Immature natural killer cell (primary cell): Measurements from ENCODE around the gene LPAR2. TPM values are rescaled to one million over a fixed set of nuclear protein-coding genes. Genes with fewer than 3 reads are reported as not detected.
"Not testable (repeated sequence)": the region's sequence is repeated elsewhere in the genome, so short reads cannot be mapped to it uniquely, and the experiment has no call there.

Experiments
- DNase-seq, 3 donors: peaks; one replicate each; pipeline ENCODE4 v3.0.0; 2022; ENCODE audit warnings: mixed read lengths in 1 of 3
- H3K27ac Mint-ChIP-seq, 6 donors: one replicate each; pipeline ENCODE4 v1.8.0; 2020; ENCODE audit warnings: mixed read lengths in 6 of 6, mild to moderate bottlenecking in 5 of 6, inconsistent platforms in 4 of 6, moderate library complexity in 3 of 6
- H3K27me3 Mint-ChIP-seq, 3 donors: one replicate each; pipeline ENCODE4 v1.8.0; 2020 to 2021; ENCODE audit warnings: low read depth in 3 of 3, mild to moderate bottlenecking in 3 of 3, mixed read lengths in 3 of 3, moderate library complexity in 3 of 3, inconsistent platforms in 1 of 3
- H3K36me3 Mint-ChIP-seq, 3 donors: one replicate each; pipeline ENCODE4 v1.8.0; 2020; ENCODE audit warnings: mixed read lengths in 3 of 3, inconsistent platforms in 2 of 3, mild to moderate bottlenecking in 2 of 3
- H3K4me1 Mint-ChIP-seq, 2 donors: one replicate each; pipeline ENCODE4 v1.8.0; 2020; ENCODE audit warnings: inconsistent platforms in 2 of 2, mild to moderate bottlenecking in 2 of 2, mixed read lengths in 2 of 2, moderate library complexity in 1 of 2
- H3K4me3 Mint-ChIP-seq, 5 donors: one replicate each; pipeline ENCODE4 v1.8.0; 2020; ENCODE audit warnings: mild to moderate bottlenecking in 5 of 5, mixed read lengths in 5 of 5, inconsistent platforms in 3 of 5, moderate library complexity in 3 of 5
- H3K9me3 Mint-ChIP-seq, 6 donors: one replicate each; pipeline ENCODE4 v1.8.0; 2020; ENCODE audit warnings: mild to moderate bottlenecking in 6 of 6, mixed read lengths in 6 of 6, inconsistent platforms in 4 of 6, moderate library complexity in 3 of 6
- polyA plus RNA-seq, 3 donors: library from polyadenylated mRNA; unstranded; fragments of 300-500 nt; fragmentation: Illumina TruSeq; gene quantifications; one replicate each; pipeline ENCODE4 v1.2.3, GENCODE V29; 2021

LPAR2 gene
- polyA plus RNA-seq = 1 to 10 TPM; 3.8 to 5.9 (median 4.6) TPM

DNA sequence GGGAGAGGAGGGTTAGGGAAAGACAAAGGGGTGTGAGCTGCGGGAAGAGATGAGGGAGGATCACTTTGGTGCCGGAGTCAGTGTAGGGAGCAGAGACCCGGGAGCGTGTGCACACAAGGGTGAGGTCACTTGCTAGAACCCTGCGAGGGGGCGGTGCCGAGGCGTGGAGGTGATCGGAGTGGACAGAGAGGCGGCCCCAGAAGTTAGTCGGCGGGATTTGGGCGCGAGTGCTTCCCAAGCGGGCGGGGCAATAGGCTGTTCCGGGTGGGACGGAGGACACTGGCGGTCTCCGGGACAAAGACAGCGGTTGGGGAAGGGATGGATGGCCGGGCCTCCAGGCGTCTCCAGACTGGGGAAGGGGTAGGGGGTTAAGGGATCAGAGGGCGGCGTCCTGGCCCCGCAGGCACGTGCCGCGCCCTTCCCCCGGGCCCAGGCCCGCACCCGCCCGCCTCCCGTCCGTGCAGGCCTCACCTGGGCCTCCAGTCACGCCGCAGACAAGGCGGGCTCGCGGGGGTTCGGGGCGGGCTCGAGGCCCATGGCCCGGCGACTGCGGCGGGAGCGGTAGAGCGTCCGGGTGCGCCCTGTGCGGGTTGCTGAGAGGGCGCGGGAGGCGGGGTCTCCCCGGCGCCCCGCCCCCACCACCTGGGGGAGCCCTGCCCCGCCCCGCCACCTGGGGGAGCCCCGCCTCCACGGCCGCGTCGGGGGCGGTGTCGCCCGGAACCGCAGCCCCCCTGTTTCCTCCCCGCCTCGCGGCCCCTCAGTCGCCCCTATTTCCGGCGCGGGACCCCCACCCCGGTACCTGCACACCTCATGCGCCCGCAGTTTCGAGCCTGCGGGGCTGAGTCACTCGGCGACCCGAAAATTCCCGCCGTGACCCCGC is at the start of gene LPAR2:
TSS of gene LPAR2 (minus strand) at position 600 of the 880 bp plus-strand sequence. CDS start 945 bp downstream, outside the sequence.
- H3K27me3 Mint-ChIP-seq = peaks cover 4 to 16% (median 6%) of the 10 kb centered on the region in 3 donors
- peaks cover 16 to 18% of the 10 kb centered on the region in 2 donors for H3K4me1 Mint-ChIP-seq
- H3K4me3 Mint-ChIP-seq = peak within 1 kb of the TSS; percentile 83 to 93 (median 84)
- no peaks in the 10 kb centered on the region for H3K9me3 Mint-ChIP-seq
- peaks cover 4% of the 10 kb centered on the region in 3 donors for H3K36me3 Mint-ChIP-seq
- peak; percentile 56 to 67 (median 66) for DNase-seq
- H3K27ac Mint-ChIP-seq = peak within 1 kb of the TSS; percentile 73 to 92 (median 86)

DNA sequence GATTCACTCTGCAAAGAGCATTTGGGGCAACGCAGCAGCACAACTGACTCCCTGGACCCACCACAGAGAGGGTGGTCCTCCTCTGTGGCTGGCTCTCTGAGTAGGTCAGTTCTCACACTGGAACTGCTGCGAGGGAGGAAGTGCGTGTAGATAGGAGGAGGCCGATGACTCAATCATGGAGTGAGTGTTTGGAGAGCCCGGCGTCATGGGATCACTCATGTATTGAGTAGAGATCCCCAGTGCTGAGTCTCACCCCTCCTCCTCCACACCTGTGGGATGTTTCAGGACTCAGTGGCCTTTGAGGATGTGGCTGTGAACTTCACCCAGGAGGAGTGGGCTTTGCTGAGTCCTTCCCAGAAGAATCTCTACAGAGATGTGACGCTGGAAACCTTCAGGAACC is 49.6 kb upstream of the LPAR2 start:
- DNase-seq = no peak
- Mint-ChIP-seq H3K27ac (peak overlapping the region in 4 of 6 donors; percentile 30 to 62 (median 49)), H3K36me3 (peaks cover 53 to 73% (median 64%) of the 10 kb centered on the region in 3 donors), H3K4me3 (no peak overlapping the region), H3K27me3 (peaks cover 0 to 3% (median 3%) of the 10 kb centered on the region in 3 donors), H3K4me1 (peaks cover 21 to 45% of the 10 kb centered on the region in 2 donors), H3K9me3 (peaks cover 7 to 52% (median 40%) of the 10 kb centered on the region in 6 donors)

DNA sequence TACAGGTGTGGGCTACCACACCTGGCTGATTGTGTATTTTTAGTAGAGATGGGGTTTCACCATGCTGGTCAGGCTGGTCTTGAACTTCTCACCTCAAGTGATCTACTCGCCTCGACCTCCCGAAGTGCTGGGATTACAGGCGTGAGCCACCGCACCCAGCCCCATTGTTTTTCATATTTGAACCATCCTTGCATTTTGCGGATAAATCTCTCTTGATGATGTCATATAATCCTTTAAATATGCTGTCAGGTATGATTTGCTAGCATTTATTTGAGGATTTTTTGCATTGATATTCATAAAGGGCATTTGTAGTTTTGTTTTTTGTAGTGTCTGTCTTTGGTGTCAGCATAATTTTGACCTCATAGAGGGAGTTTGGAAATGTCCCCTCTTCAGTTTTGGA is 46.3 kb upstream of the LPAR2 start:
- peak overlapping the region in 3 of 6 donors; percentile 19 to 72 (median 23) for H3K27ac Mint-ChIP-seq
- H3K4me1 Mint-ChIP-seq = peaks cover 49 to 63% of the 10 kb centered on the region in 2 donors
- H3K9me3 Mint-ChIP-seq = peaks cover 0 to 34% (median 27%) of the 10 kb centered on the region in 6 donors
- H3K36me3 Mint-ChIP-seq = peaks cover 37 to 63% (median 46%) of the 10 kb centered on the region in 3 donors
- DNase-seq = no peak
- H3K4me3 Mint-ChIP-seq = peak overlapping the region in 3 of 5 donors; percentile 1 to 43 (median 6)
- peaks cover 2 to 6% (median 3%) of the 10 kb centered on the region in 3 donors for H3K27me3 Mint-ChIP-seq

DNA sequence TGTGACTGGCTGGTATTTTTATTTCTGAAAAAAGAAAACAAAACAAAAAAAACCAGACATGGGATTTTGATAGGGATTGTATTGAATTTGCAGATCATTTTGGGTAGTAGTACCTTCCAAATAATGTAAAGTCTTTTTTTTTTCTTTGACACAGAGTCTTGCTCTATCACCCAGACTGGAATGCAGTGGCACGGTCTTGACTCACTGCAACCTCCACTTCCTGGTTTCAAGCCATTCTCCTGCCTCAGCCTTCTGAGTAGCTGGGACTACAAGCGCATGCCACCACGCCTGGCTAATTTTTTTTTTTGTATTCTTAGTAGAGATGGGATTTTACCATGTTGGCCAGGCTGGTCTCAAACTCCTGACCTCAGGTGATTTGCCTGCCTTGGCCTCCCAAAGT is 44.8 kb upstream of the LPAR2 start:
- H3K9me3 Mint-ChIP-seq = peaks cover 0 to 23% (median 17%) of the 10 kb centered on the region in 6 donors
- peaks cover 26 to 48% (median 32%) of the 10 kb centered on the region in 3 donors for H3K36me3 Mint-ChIP-seq
- no peak overlapping the region for H3K27ac Mint-ChIP-seq
- H3K4me3 Mint-ChIP-seq = no peak overlapping the region
- no peak for DNase-seq
- peaks cover 11 to 16% (median 11%) of the 10 kb centered on the region in 3 donors for H3K27me3 Mint-ChIP-seq
- H3K4me1 Mint-ChIP-seq = peaks cover 57 to 66% of the 10 kb centered on the region in 2 donors

DNA sequence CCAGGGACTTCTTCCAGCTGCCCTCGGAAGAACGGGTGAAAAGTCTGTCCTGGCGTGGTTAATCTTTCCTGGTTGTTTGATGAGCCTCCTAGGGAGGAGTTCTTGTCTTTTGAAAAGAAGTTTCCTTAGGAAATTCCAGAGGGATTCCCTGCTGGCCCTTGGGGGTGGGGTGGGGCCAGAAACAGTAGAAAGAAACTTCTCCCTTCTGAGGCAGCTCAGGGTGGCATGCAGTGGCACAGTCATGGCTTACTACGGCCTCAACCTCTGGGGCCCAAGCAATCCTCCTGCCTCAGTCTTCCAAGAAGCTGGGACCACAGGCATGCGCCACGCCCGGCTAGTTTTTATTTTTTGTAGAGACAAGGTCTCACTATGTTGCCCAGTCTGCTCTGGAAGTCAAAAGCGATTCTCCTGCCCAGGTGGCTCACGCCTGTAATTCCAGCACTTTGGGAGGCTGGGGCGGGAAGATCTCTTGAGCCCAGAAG is 42.1 kb upstream of the LPAR2 start:
- DNase-seq = no peak
- peaks cover 46 to 49% of the 10 kb centered on the region in 2 donors for H3K4me1 Mint-ChIP-seq
- peak overlapping the region; percentile 82 to 92 (median 87) for H3K4me3 Mint-ChIP-seq
- H3K27ac Mint-ChIP-seq = peak overlapping the region; percentile 85 to 98 (median 90)
- H3K9me3 Mint-ChIP-seq = peaks cover 0 to 8% (median 2%) of the 10 kb centered on the region in 6 donors
- H3K27me3 Mint-ChIP-seq = peaks cover 10 to 22% (median 11%) of the 10 kb centered on the region in 3 donors
- H3K36me3 Mint-ChIP-seq = peaks cover 4 to 20% (median 8%) of the 10 kb centered on the region in 3 donors

DNA sequence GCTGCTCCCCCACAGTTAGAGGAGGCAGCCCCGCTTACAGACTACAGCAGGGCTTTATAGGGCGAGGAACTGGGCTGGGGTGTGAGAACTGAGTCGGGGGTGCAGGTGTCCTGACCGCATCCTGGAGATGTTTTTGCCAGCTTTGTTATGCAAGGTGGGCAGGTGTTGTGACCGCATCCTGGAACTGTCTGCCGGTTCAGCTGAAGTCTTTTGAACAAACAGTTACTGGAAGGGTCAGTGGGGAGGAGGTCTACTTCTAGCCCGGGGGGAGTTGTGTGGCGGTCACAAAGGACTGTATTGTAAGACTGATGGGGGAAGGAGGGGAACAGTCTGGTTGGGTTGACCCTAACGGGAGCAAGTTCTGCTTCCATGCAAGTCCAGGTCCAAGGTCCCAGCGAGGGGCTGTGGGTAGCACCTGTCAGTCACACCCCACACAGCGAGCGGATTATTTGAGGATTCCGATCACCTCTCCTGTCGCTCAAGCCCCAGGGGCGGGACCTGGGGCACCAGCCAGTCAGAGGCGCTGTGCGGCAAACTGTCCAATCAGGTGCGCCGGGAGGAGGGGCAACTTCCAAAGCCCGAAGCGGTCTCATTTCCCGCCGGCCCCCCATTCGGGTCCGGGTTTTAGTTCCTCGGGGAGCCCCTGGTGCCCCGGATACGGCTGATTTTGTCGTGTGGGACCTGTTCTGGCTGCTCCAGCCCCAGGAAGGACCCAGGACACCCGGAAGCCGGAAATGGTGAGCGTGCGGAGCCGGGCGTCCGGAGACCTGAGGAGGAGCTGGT is 40.4 kb upstream of the LPAR2 start, which contains the start of gene ZNF101:
TSS of gene ZNF101 (plus strand) at position 610 of the 783 bp plus-strand sequence. CDS start at position 735, 125 bp downstream.
- peak within 1 kb of the TSS; percentile 87 to 95 (median 91) for H3K4me3 Mint-ChIP-seq
- peak within 1 kb of the TSS; percentile 90 to 98 (median 96) for H3K27ac Mint-ChIP-seq
- H3K9me3 Mint-ChIP-seq = peaks cover 0 to 4% (median 2%) of the 10 kb centered on the region in 6 donors
- peaks cover 0 to 12% (median 0%) of the 10 kb centered on the region in 3 donors for H3K36me3 Mint-ChIP-seq
- H3K4me1 Mint-ChIP-seq = peaks cover 44 to 50% of the 10 kb centered on the region in 2 donors
- DNase-seq = peak; percentile 92 to 94 (median 93)
- peaks cover 16 to 30% (median 17%) of the 10 kb centered on the region in 3 donors for H3K27me3 Mint-ChIP-seq

DNA sequence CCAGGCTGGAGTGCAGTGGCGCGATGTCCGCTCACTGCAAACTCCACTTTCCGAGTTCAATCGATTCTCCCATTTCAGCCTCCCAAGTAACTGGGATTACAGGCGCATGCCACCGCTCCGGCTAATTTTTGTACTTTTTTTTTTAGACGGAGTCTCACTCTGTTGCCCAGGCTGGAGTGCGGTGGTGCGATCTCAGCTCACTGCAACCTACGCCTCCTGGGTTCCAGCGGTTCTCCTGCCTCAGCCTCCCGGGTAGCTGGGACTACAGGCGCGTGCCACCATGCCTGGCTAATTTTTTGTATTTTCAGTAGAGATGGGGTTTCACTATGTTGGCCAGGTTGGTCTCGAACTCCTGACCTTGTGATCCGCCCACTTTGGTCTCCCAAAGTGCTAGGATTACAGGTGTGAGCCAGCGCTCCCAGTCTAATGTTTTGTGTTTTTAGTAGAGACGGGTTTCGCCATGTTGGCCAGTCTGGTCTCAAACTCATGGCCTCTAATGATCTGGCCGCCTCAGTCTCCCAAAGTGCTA is 37.5 kb upstream of the LPAR2 start:
- Mint-ChIP-seq H3K4me3 (peak overlapping the region; percentile 14 to 33 (median 27)), H3K27me3 (peaks cover 19 to 30% (median 20%) of the 10 kb centered on the region in 3 donors), H3K4me1 (peaks cover 52 to 54% of the 10 kb centered on the region in 2 donors), H3K27ac (peak overlapping the region in 3 of 6 donors; percentile 24 to 64 (median 53))
- not testable (repeated sequence) for H3K9me3 Mint-ChIP-seq, DNase-seq, H3K36me3 Mint-ChIP-seq

DNA sequence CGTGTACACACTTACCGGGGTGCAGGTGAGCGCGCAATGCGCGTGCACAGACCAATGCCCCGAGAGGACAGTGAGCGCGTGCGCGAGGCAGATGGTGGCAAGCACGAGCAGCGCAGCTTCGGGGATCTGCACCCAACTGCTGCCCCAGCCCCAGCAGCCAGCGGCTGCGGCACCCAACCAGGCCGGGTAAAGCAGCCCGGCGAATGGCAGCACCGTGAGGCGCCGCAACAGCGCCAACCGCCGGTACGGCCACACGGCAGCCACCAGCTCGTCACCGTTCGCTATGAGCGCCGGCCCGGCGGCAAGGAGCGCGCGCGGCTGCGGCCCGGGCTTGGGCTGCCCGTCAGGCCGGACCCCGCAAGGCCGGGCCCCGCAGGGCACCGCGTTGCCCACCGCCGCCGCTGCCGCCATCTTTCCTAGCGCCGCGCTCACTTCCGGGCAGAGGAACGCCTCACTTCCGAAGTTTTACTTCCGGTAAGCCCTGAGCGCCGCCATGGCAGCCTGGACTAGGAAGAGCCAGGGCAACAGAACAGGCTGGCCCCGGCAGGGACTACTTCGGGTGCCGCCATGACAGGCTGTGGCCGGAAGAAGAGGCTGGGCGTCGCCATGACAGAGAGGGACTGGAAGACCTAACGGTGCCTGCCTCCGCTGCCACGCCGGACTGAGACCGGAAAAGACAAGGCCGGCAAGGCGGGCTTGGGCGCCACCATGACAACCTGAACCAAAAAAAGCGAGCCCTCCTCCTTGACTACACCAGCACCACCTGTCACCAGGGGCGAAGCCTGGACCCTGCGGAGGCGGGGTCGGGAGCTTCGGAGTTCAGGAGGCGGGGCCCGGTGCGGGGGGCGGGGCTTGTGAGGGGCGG is 35.5 kb upstream of the LPAR2 start, which contains the start of gene ATP13A1:
TSS of gene ATP13A1 (minus strand) at position 421 of the 865 bp plus-strand sequence. CDS start at position 411, 10 bp downstream.
- peaks cover 0 to 3% (median 0%) of the 10 kb centered on the region in 6 donors for H3K9me3 Mint-ChIP-seq
- peaks cover 14 to 21% (median 16%) of the 10 kb centered on the region in 3 donors for H3K27me3 Mint-ChIP-seq

DNA sequence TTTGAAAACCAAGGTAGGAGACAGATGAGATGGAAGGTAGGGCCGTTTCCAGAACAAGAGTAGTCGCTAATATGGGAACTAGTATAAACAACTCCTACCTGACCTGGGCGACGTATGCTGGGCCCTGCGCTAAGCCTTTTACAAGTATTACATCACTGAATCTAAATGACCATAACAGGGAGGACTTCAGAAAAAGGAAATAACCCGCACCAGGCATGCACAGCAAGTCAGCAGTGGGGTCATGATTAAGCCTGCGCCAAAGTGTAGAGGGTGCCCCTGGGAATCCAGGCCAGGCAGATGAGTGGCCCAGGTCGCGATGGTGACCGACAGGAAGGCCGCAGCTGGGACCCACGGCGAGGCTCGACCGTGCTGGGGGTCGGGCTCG is 34.8 kb upstream of the LPAR2 start:
- peaks cover 35 to 39% of the 10 kb centered on the region in 2 donors for H3K4me1 Mint-ChIP-seq
- H3K27me3 Mint-ChIP-seq = peaks cover 9 to 15% (median 13%) of the 10 kb centered on the region in 3 donors

More for the DNA sequence above, 35.5 kb upstream of the LPAR2 start, which contains the start of gene ATP13A1:
- Mint-ChIP-seq H3K27ac (peak within 1 kb of the TSS; percentile 90 to 99 (median 96)), H3K36me3 (peaks cover 0 to 1% (median under 1%) of the 10 kb centered on the region in 3 donors), H3K4me1 (peaks cover 41 to 42% of the 10 kb centered on the region in 2 donors), H3K4me3 (peak within 1 kb of the TSS; percentile 90 to 97 (median 93))
- peak; percentile 97 to 98 (median 97) for DNase-seq

DNA sequence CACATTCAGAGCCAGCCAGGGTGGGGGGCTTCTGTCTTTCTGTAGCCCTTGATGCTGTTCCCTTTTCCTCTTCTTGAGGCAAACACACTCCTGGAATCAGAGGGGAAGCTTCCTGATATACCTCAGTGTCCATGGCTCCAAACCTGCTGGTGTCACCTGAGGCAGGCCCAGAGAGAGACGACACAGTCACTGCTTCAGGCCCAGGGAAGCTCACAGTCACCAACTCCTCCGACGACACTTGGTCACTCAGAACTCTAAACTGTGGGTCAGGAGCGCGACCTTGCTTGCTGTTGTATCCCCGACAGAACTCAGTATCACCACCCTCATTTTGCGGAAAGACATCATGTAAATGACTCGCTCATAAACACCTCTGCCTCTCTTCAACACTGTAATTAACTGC is 34.3 kb upstream of the LPAR2 start:
- peaks cover 9 to 13% (median 13%) of the 10 kb centered on the region in 3 donors for H3K27me3 Mint-ChIP-seq
- H3K4me1 Mint-ChIP-seq = peaks cover 30 to 34% of the 10 kb centered on the region in 2 donors
- H3K36me3 Mint-ChIP-seq = peaks cover 0 to 6% (median 5%) of the 10 kb centered on the region in 3 donors
- no peak for DNase-seq
- peak overlapping the region; percentile 88 to 94 (median 90) for H3K4me3 Mint-ChIP-seq
- no peaks in the 10 kb centered on the region for H3K9me3 Mint-ChIP-seq
- H3K27ac Mint-ChIP-seq = peak overlapping the region; percentile 87 to 96 (median 92)

More for the DNA sequence above, 34.8 kb upstream of the LPAR2 start:
- H3K36me3 Mint-ChIP-seq = peaks cover 0 to 6% (median 5%) of the 10 kb centered on the region in 3 donors
- H3K27ac Mint-ChIP-seq = peak overlapping the region; percentile 87 to 96 (median 92)
- no peak for DNase-seq
- H3K9me3 Mint-ChIP-seq = no peaks in the 10 kb centered on the region
- H3K4me3 Mint-ChIP-seq = peak overlapping the region; percentile 88 to 94 (median 90)

DNA sequence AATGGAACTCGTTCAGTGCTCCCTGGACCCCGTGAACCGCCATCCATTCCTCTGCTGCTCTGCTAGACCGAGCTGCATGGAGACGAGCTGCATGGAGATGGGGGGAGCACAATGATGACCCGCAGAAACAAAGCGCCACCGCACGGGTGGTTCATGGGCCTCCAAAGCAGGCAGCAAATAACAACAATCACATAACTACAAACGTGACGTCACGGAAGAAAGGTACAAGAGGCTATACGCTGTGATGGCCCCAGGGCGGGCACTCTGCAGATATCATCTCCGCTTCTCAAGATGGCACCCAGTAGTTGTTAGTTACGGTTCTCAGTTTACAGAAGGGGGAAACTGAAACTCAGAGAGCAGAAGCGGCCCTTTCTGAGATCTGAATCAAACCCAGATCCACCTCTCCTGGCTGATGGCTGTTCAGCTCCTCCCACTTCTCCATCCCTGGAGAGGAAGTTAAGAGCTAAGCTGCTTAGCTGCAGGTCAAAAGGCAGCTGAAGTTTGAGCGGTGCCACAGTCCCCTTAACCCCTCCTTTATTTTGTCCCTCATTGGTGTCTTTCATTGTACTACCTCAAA is 33.7 kb upstream of the LPAR2 start:
- Mint-ChIP-seq H3K36me3 (peaks cover 0 to 6% (median 5%) of the 10 kb centered on the region in 3 donors), H3K4me3 (peak overlapping the region; percentile 88 to 94 (median 90)), H3K4me1 (peaks cover 28 to 34% of the 10 kb centered on the region in 2 donors), H3K9me3 (no peaks in the 10 kb centered on the region), H3K27me3 (peaks cover 9 to 13% (median 12%) of the 10 kb centered on the region in 3 donors), H3K27ac (peak overlapping the region; percentile 18 to 96 (median 70))
- DNase-seq = no peak
